Fibroblast of the aortic adventitia (primary cell): ENCODE data around the gene TGIF1. TPM values are rescaled to one million over a fixed set of nuclear protein-coding genes. Genes with fewer than 3 reads are reported as not detected.
A peak's percentile ranks its signal among the peaks of the same experiment; 100 is the strongest.

ENCODE experiments used
- DNase-seq: peaks from one replicate; pipeline ENCODE4 v3.0.0-alpha.2; 2010; ENCODE audit warnings: low read depth
- H3K4me3 ChIP-seq: 2 replicates; pipeline ENCODE4 v1.5.1; 2011; ENCODE audit warnings: low read depth, mild to moderate bottlenecking, control low read depth, low read length, moderate library complexity
- CTCF ChIP-seq: IDR thresholded peaks from 2 replicates; pipeline ENCODE4 v1.5.1; 2011; ENCODE audit warnings: mild to moderate bottlenecking, low read length, control low read depth, inconsistent platforms; ENCODE audit not compliant: insufficient read depth
- total RNA-seq: library from RNA; depleted of rRNA; stranded (reverse); fragments of >200 nt; gene quantifications from 2 replicates; pipeline ENCODE4 v1.2.3, GENCODE V29; 2012; ENCODE audit warnings: low replicate concordance

TGIF1 gene
- total RNA-seq, 1 donor: 106 TPM

- no peak for DNase-seq
- TF ChIP-seq CTCF: no peak
- H3K4me3 ChIP-seq: no peak overlapping the region
Measured at GRCh38 chr18:3429121-3429520, 20.9 kb upstream of the TGIF1 start.

DNA sequence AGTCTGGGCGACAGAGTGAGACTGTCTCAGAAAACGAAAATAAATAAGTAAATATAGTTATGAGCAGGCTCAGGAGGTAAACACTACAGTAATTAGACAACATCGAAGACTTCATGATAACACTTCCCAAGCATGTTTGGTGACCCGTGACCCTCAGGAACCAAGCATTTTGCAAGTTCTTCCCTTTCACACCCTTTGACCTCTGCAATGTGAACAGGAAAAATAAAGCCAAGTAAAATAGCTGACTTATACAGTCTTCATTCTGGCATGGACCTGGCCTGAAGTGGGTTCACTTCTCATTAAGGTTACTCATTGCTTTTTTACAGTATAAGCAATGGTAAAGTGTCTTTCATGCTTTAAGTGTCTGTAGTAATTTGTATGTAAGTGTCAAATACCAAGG, 15.3 kb upstream of the TGIF1 start:
- TF ChIP-seq CTCF: no peak
- DNase-seq: no peak

GRCh38 chr18:3440341-3440740, 9.6 kb upstream of the TGIF1 start:
- H3K4me3 ChIP-seq: no peak overlapping the region
- no peak for TF ChIP-seq CTCF
- no peak for DNase-seq

More for the DNA sequence above, 15.3 kb upstream of the TGIF1 start:
- no peak overlapping the region for H3K4me3 ChIP-seq

DNA sequence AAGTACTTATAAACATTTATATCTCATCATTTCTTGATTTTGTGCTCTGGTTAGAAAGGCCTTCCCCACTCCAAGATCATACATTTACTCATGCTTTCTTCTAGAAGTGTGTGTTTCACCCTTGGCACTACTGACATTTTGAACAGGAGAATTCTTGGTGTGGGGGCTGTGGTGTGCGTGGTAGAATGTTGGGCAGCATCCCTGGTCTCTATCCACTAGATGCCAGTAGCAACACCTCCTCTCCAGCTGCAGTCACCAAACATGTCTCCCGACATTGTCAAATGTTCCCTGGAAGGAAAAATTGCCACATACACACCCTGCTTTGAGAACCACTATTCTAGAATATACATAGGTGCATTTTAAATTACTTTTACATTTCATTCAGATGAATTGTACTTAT, 8.7 kb upstream of the TGIF1 start:
- peak; percentile 14 for DNase-seq

GRCh38 chr18:3442919-3443318, 7.1 kb upstream of the TGIF1 start:
- no peak for DNase-seq
- TF ChIP-seq CTCF: no peak

More for the DNA sequence above, 8.7 kb upstream of the TGIF1 start:
- no peak overlapping the region for H3K4me3 ChIP-seq
- no peak for TF ChIP-seq CTCF

DNA sequence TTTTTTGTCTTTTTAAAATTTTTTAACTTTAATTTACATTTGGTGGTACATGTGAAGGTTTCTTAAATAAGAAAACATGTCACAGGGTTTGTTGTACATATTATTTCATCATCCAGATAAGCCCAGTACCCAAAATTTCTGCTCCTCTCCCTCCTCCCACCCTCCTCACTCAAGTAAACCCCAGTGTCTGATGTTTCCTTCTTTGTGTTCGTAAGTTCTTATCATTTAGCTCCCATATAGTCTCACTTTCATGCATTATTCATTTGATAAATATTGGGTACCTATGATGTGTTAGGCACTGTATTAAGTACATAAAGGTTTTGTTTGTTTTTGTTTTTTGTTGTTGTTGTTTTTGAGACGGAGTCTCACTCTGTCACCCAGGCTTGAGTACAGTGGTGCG, 5.7 kb upstream of the TGIF1 start:
- no peak overlapping the region for H3K4me3 ChIP-seq
- DNase-seq: no peak
- no peak for TF ChIP-seq CTCF

More at GRCh38 chr18:3442919-3443318, 7.1 kb upstream of the TGIF1 start:
- H3K4me3 ChIP-seq: no peak overlapping the region

GRCh38 chr18:3444954-3445353, 5.0 kb upstream of the TGIF1 start:
- no peak for TF ChIP-seq CTCF
- H3K4me3 ChIP-seq: no peak overlapping the region
- DNase-seq: no peak
